Caco-2 (cell line): Measurements from ENCODE around the gene TMPRSS7. TPM values are rescaled to one million over a fixed set of nuclear protein-coding genes. Genes with fewer than 3 reads are reported as not detected.

ENCODE experiments used
- BruUV-seq: library from RNA; stranded (reverse); fragments of 400-500 nt; replicated peaks from 2 replicates; lab custom pipeline; 2021; lab: Mats Ljungman, UMichigan
- CTCF ChIA-PET: fragments of 300-600 bp; sonication (Branson Sonifier 250); formaldehyde crosslinking; loops from one replicate; lab custom pipeline; 2022; ENCODE audit warnings: antibody characterized with exemption; lab: Charles Lee
- POLR2A ChIA-PET: fragments of 300-600 bp; sonication (Branson Sonifier 250); formaldehyde crosslinking; loops from one replicate; lab custom pipeline; 2022; ENCODE audit warnings: antibody characterized with exemption; lab: Charles Lee
- DNase-seq, 2 experiments: peaks; one replicate each; pipeline versions ENCODE4 v3.0.0 to v3.0.0-alpha.2; 2020 to 2022
- H3K27me3 ChIP-seq: replicated peaks from 2 replicates; pipeline ENCODE4 v1.6.0; 2011; ENCODE audit warnings: low read length; ENCODE audit not compliant: control insufficient read depth, insufficient read depth
- H3K36me3 ChIP-seq: 2 replicates; pipeline ENCODE4 v1.5.1; 2011; ENCODE audit warnings: low read length; ENCODE audit not compliant: control insufficient read depth, insufficient read depth
- H3K4me1 ChIP-seq: fragments of 250-450 bp; sonication (Bioruptor Pico); 2 replicates; pipeline ENCODE4 v1.5.1; 2020; ENCODE audit warnings: mild to moderate bottlenecking
- H3K4me3 ChIP-seq: 2 replicates; pipeline ENCODE4 v1.5.1; 2011; ENCODE audit warnings: low read depth, mild to moderate bottlenecking, control low read depth, low read length
- H3K9me3 ChIP-seq: fragments of 250-450 bp; sonication (Bioruptor Pico); 2 replicates; pipeline ENCODE4 v1.5.1; 2020; ENCODE audit warnings: mild to moderate bottlenecking, moderate library complexity
- H3K27ac Mint-ChIP-seq: one replicate; pipeline ENCODE4 v1.8.0; 2022; ENCODE audit warnings: mixed read lengths; ENCODE audit not compliant: unreplicated experiment
- H3K27me3 Mint-ChIP-seq: one replicate; pipeline ENCODE4 v1.8.0; 2022; ENCODE audit warnings: mixed read lengths; ENCODE audit not compliant: insufficient read depth, unreplicated experiment
- H3K36me3 Mint-ChIP-seq: one replicate; pipeline ENCODE4 v1.8.0; 2022; ENCODE audit warnings: mild to moderate bottlenecking, mixed read lengths; ENCODE audit not compliant: insufficient read depth, unreplicated experiment
- H3K4me1 Mint-ChIP-seq: one replicate; pipeline ENCODE4 v1.8.0; 2022; ENCODE audit warnings: low read depth, mixed read lengths; ENCODE audit not compliant: unreplicated experiment
- H3K4me3 Mint-ChIP-seq: one replicate; pipeline ENCODE4 v1.8.0; 2022; ENCODE audit warnings: mild to moderate bottlenecking, moderate library complexity, mixed read lengths; ENCODE audit not compliant: unreplicated experiment
- H3K9me3 Mint-ChIP-seq: one replicate; pipeline ENCODE4 v1.8.0; 2022; ENCODE audit warnings: mixed read lengths; ENCODE audit not compliant: unreplicated experiment
- intact Hi-C: fragments of 100-400 bp; cut with micrococcal nuclease; formaldehyde crosslinking; loops from one replicate; pipeline ENCODE4 v1.10.0; 2022; ENCODE audit not compliant: unreplicated experiment
- total RNA-seq: library from RNA; stranded (reverse); gene quantifications from 2 replicates; pipeline ENCODE4 v1.2.3, GENCODE V29; 2022
- TF ChIP-seq, protein P1 (sequence below), 2 experiments: fragments of 200-600 bp in 1 of 2; IDR thresholded peaks; 1 replicate in 1 of 2; 2 replicates in 1 of 2; pipeline versions ENCODE4 v1.5.1 to v1.8.0; 2011 to 2022; ENCODE audit warnings: antibody characterized with exemption in 1 of 2, control low read depth in 1 of 2, inconsistent platforms in 1 of 2, low read depth in 1 of 2, low read length in 1 of 2, mild to moderate bottlenecking in 1 of 2, moderate library complexity in 1 of 2; ENCODE audit not compliant: insufficient read depth in 1 of 2, severe bottlenecking in 1 of 2, unreplicated experiment in 1 of 2

TMPRSS7 gene
- total RNA-seq, 1 experiment from 2014 or later, result 0.36 TPM

DNA sequence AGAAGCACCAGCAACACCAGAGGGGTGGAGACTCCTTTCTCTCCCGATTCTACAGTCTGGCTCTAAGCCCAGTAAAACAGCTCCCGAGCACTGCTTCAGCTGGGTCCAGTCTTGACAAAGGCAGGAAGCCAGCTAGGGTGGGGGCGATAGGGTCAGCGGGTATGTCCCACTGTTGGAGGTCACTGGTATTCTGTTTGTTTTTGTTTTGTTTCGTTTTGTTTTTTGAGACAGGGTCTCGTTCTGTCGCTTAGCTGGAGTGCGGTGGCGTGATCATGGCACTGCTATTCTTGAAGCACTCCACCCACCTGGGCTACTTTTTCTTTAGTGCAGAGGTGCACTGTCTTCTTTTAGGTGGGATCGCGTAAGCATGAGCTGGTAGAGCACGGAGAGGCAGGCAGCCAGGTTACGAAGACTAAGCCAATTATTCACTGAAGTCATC, 82.2 kb downstream of the TMPRSS7 start:
- H3K4me1 Mint-ChIP-seq, result peaks cover 7% of the 10 kb centered on the region
- no peak overlapping the region for H3K4me3 ChIP-seq
- peaks cover 3% of the 10 kb centered on the region; the same call in 1 of the 2 replicates for H3K4me1 ChIP-seq
- peaks cover 7% of the 10 kb centered on the region for H3K36me3 ChIP-seq
- H3K9me3 ChIP-seq, result no peaks in the 10 kb centered on the region
- ChIA-PET POLR2A (no interaction called here), CTCF (interaction anchor here (0.6 kb wide), 1 partner anchor 18 kb away, joined by 3 read pairs; no protein-coding TSS in a partner anchor)
- no peaks in the 10 kb centered on the region for H3K27me3 Mint-ChIP-seq
- TF ChIP-seq, protein P1, sequence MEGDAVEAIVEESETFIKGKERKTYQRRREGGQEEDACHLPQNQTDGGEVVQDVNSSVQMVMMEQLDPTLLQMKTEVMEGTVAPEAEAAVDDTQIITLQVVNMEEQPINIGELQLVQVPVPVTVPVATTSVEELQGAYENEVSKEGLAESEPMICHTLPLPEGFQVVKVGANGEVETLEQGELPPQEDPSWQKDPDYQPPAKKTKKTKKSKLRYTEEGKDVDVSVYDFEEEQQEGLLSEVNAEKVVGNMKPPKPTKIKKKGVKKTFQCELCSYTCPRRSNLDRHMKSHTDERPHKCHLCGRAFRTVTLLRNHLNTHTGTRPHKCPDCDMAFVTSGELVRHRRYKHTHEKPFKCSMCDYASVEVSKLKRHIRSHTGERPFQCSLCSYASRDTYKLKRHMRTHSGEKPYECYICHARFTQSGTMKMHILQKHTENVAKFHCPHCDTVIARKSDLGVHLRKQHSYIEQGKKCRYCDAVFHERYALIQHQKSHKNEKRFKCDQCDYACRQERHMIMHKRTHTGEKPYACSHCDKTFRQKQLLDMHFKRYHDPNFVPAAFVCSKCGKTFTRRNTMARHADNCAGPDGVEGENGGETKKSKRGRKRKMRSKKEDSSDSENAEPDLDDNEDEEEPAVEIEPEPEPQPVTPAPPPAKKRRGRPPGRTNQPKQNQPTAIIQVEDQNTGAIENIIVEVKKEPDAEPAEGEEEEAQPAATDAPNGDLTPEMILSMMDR (IDR thresholded peaks at IDR 0.05; ENCODE audit: insufficient read depth in 1 of 2, low read depth in 1 of 2, low read length in 1 of 2, severe bottlenecking in 1 of 2, unreplicated experiment in 1 of 2), result no peak
- no peaks in the 10 kb centered on the region for H3K27me3 ChIP-seq
- H3K4me3 Mint-ChIP-seq, result no peak overlapping the region
- no peak for DNase-seq
- H3K9me3 Mint-ChIP-seq, result no peaks in the 10 kb centered on the region
- H3K36me3 Mint-ChIP-seq, result peaks cover 88% of the 10 kb centered on the region
- intact Hi-C loops, result no loop called here
- H3K27ac Mint-ChIP-seq, result no peak overlapping the region
- BruUV-seq, result no TSS peak

DNA sequence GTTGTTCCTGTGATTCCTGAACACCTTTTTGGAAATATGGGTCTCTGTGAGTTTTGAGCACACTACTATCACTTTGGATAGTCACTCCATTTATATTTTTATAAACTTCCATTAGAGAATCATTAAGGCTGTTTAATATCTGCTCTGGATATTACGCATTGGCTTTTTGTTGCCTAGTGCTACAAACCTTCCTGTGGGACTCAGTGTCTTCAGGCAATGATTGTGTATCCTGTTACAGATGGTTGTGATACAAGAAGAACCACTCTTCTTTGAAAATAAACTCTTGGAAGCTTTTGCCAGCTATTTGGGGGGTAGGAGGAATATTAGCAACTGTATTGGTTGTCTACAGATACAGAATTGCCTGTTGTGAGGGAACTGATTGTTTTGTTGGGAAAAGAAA, 82.9 kb downstream of the TMPRSS7 start:
- H3K27me3 Mint-ChIP-seq, result no peaks in the 10 kb centered on the region
- intact Hi-C loops, result no loop called here
- H3K27me3 ChIP-seq, result no peaks in the 10 kb centered on the region
- H3K27ac Mint-ChIP-seq, result no peak overlapping the region
- peaks cover 86% of the 10 kb centered on the region for H3K36me3 Mint-ChIP-seq
- H3K4me3 Mint-ChIP-seq, result no peak overlapping the region
- no peaks in the 10 kb centered on the region for H3K9me3 ChIP-seq
- H3K4me1 Mint-ChIP-seq, result peaks cover 7% of the 10 kb centered on the region
- H3K9me3 Mint-ChIP-seq, result no peaks in the 10 kb centered on the region
- TF ChIP-seq, protein P1 (IDR thresholded peaks at IDR 0.05; ENCODE audit: insufficient read depth in 1 of 2, low read depth in 1 of 2, low read length in 1 of 2, severe bottlenecking in 1 of 2, unreplicated experiment in 1 of 2), result no peak
- H3K4me3 ChIP-seq, result no peak overlapping the region
- ChIA-PET CTCF (no interaction called here), POLR2A (no interaction called here)
- peaks cover 7% of the 10 kb centered on the region; the same call in 1 of the 2 replicates for H3K4me1 ChIP-seq
- H3K36me3 ChIP-seq, result peaks cover 7% of the 10 kb centered on the region
- no peak for DNase-seq
- BruUV-seq, result no TSS peak

DNA sequence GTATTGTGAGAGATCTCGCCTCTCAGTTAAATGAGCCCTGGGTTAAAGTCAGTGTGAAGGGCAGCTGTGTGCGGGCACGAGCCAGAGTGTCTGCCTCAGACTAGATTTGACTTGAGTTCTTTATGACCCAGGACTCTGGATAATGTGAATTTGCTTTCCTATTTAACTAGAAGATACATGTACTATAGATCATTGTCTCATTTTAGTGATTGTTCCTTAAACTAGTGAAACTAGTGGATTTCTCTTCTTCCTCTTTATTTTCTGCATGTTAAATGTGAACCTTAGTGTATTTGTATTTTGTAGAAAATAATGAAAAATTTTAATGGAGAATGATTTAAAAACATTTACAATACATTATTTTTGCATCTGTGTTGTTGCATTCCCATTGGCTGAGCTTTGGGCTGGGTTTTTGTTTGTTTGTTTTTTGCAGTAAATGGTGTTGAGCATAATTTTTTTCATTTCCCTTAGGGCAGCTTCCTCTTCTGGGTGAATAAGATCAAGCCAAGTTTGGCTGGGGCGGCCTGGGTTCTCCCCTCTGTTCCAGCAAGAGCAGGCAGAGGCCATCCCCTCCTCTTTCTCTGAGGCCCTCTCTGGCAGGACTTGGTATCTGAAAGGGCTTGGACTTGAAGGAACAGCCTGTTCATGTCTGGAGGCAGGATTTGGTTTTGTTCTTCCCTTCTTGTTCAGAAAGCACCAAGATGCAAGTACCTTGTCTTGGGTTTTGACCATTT, 83.5 kb downstream of the TMPRSS7 start:
- no peaks in the 10 kb centered on the region for H3K9me3 Mint-ChIP-seq
- H3K4me3 Mint-ChIP-seq, result no peak overlapping the region
- H3K27ac Mint-ChIP-seq, result no peak overlapping the region
- H3K36me3 Mint-ChIP-seq, result peaks cover 84% of the 10 kb centered on the region
- POLR2A ChIA-PET, result no interaction called here
- DNase-seq, result no peak
- no peaks in the 10 kb centered on the region for H3K27me3 ChIP-seq
- H3K4me1 Mint-ChIP-seq, result peaks cover 7% of the 10 kb centered on the region
- TF ChIP-seq, protein P1 (IDR thresholded peaks at IDR 0.05; ENCODE audit: insufficient read depth in 1 of 2, low read depth in 1 of 2, low read length in 1 of 2, severe bottlenecking in 1 of 2, unreplicated experiment in 1 of 2), result no peak
- H3K27me3 Mint-ChIP-seq, result no peaks in the 10 kb centered on the region
- CTCF ChIA-PET, result no interaction called here
- no peaks in the 10 kb centered on the region for H3K9me3 ChIP-seq
- peaks cover 7% of the 10 kb centered on the region; the same call in 1 of the 2 replicates for H3K4me1 ChIP-seq
- H3K4me3 ChIP-seq, result no peak overlapping the region
- intact Hi-C loops, result no loop called here
- peaks cover 6% of the 10 kb centered on the region for H3K36me3 ChIP-seq
- no TSS peak for BruUV-seq
